Measurements from ENCODE around the gene TULP3. TPM values are rescaled to one million over a fixed set of nuclear protein-coding genes. Genes with fewer than 3 reads are reported as not detected.

TULP3 gene
- 30.8 and 31.2 TPM in 2 replicates for total RNA-seq
- long read RNA-seq, transcript TULP3-202 (11 exons, 3,076 nt) = major isoform, 77 of 116 reads
- long read RNA-seq, partial matches to known transcripts = 9 of 116 reads
- long read RNA-seq, other reads (novel, unspliced or antisense) = 29 of 116 reads

GRCh38 chr12:2890388-2891239 lies at the start of gene TULP3:
Gene TULP3 (plus strand): TSS chr12:2890891. CDS start chr12:2890948, 57 bp downstream.
- Mint-ChIP-seq H3K4me1 (ENCODE audit: unreplicated experiment) (peaks cover 39% of the 10 kb centered on the region), H3K9me3 (ENCODE audit: unreplicated experiment) (no peaks in the 10 kb centered on the region), H3K27ac (ENCODE audit: unreplicated experiment) (peak within 1 kb of the TSS; percentile 96), H3K36me3 (ENCODE audit: unreplicated experiment) (peaks cover 6% of the 10 kb centered on the region), H3K4me3 (ENCODE audit: unreplicated experiment) (peak within 1 kb of the TSS; percentile 94), H3K27me3 (ENCODE audit: unreplicated experiment) (no peaks in the 10 kb centered on the region)
- TF ChIP-seq CTCF (IDR thresholded peaks at IDR 0.05) = no peak
- peak; percentile 99 for DNase-seq (ENCODE audit: extremely low spot score, unreplicated experiment)

- Mint-ChIP-seq H3K4me1 (ENCODE audit: unreplicated experiment) (peaks cover 23% of the 10 kb centered on the region), H3K9me3 (ENCODE audit: unreplicated experiment) (no peaks in the 10 kb centered on the region), H3K4me3 (ENCODE audit: unreplicated experiment) (no peak overlapping the region), H3K27ac (ENCODE audit: unreplicated experiment) (no peak overlapping the region), H3K27me3 (ENCODE audit: unreplicated experiment) (no peaks in the 10 kb centered on the region), H3K36me3 (ENCODE audit: unreplicated experiment) (peaks cover 7% of the 10 kb centered on the region)
- DNase-seq (ENCODE audit: extremely low spot score, unreplicated experiment) = no peak
- TF ChIP-seq CTCF (IDR thresholded peaks at IDR 0.05) = no peak
These were observed 49.5 kb upstream of the TULP3 start for GRCh38 chr12:2841056-2841650.

GRCh38 chr12:2842948-2843347 lies 47.7 kb upstream of the TULP3 start:
- H3K27me3 Mint-ChIP-seq (ENCODE audit: unreplicated experiment) = no peaks in the 10 kb centered on the region
- H3K4me3 Mint-ChIP-seq (ENCODE audit: unreplicated experiment) = no peak overlapping the region
- peaks cover 7% of the 10 kb centered on the region for H3K36me3 Mint-ChIP-seq (ENCODE audit: unreplicated experiment)
- no peak for DNase-seq (ENCODE audit: extremely low spot score, unreplicated experiment)
- H3K9me3 Mint-ChIP-seq (ENCODE audit: unreplicated experiment) = no peaks in the 10 kb centered on the region
- no peak overlapping the region for H3K27ac Mint-ChIP-seq (ENCODE audit: unreplicated experiment)
- peaks cover 28% of the 10 kb centered on the region for H3K4me1 Mint-ChIP-seq (ENCODE audit: unreplicated experiment)
- TF ChIP-seq CTCF (IDR thresholded peaks at IDR 0.05) = no peak

GRCh38 chr12:2844786-2845185 lies 45.9 kb upstream of the TULP3 start:
- H3K27me3 Mint-ChIP-seq (ENCODE audit: unreplicated experiment) = no peaks in the 10 kb centered on the region
- H3K27ac Mint-ChIP-seq (ENCODE audit: unreplicated experiment) = peak overlapping the region; percentile 78
- no peak for DNase-seq (ENCODE audit: extremely low spot score, unreplicated experiment)

More at GRCh38 chr12:2844786-2845185, 45.9 kb upstream of the TULP3 start:
- Mint-ChIP-seq H3K4me1 (ENCODE audit: unreplicated experiment) (peaks cover 43% of the 10 kb centered on the region), H3K9me3 (ENCODE audit: unreplicated experiment) (no peaks in the 10 kb centered on the region), H3K4me3 (ENCODE audit: unreplicated experiment) (no peak overlapping the region), H3K36me3 (ENCODE audit: unreplicated experiment) (peaks cover 4% of the 10 kb centered on the region)
- no peak for TF ChIP-seq CTCF (IDR thresholded peaks at IDR 0.05)
